NCI-H1048 (cell line): ENCODE data around the gene ACOXL.
"Not testable (repeated sequence)": the region's sequence is repeated elsewhere in the genome, so short reads cannot be mapped to it uniquely, and the experiment has no call there.

Experiments
- DNase-seq: peaks from one replicate; lab custom pipeline; 2025; lab: John Stamatoyannopoulos, UW

The ACOXL gene

DNA sequence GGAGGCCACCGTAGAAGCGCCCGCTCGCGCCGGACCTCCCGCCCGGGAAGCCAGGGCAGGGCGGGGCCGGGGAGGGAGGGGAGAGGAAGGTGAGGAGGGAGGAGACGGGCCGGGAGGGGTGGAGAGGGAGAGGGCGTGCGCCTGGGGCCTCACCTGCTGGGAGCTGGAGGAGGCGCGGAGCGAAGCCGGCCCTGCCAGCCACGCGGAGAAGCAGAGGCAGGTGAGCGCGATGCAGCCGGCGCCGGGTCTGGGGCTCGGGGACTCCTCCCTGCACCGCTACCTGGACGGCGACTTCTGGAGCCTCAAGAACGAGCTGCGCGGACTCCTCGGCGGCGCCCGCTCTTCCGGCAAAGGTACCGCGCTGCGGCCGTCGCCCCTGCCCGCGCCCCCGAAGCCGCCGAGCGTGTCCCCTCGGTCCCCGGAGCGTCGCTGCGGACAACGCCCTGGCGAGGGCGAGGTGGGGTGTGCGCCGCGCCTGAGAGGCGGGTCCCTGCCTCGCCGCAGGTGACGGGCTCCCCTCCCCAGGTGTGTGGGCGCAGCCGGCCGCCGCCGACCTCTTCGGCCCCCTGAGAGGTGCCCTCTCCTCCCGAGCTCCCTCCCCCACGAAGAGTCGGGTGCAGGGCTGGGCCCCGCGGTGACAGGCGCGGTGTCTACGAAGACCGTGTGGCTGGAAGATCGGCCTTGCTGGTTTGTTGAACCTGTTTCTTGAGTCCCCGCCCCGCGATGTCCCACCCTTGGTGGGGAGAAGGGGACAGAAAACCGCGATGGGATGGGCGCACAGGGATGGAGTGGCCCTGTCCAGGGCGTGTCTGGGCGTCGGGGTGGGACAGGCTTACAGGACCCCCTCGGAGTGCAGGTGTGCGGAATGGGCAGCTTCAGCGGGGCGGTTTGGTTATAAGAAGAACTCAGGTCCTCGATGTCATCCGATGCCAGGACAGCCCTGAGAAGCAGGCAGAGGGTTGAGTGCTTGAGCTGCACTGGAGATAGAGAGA is at the start of gene ACOXL:
Gene ACOXL, plus strand, starts transcription at position 152 of the 992 bp plus-strand sequence. CDS start 35,817 bp downstream, outside the sequence.
- no peak for DNase-seq

DNA sequence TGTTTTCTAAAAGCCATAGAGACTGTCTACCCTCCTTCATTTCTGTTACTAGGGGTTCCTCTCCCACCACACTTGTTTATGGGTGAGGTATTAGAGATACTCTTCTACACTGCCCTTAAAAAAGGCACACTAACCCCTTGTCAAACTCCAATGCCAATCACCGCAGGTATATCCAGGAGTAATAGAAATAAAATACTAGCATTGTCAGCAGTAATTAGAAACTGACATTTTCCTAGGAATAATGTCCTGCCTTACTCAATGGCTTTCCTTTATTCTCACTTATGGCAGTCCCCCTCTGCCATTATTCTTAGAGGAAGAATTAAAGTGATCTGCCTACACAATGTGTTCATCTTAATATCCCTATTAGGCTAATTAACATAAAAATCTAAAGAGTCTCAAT is 49.5 kb upstream of the ACOXL start:
- no peak for DNase-seq

DNA sequence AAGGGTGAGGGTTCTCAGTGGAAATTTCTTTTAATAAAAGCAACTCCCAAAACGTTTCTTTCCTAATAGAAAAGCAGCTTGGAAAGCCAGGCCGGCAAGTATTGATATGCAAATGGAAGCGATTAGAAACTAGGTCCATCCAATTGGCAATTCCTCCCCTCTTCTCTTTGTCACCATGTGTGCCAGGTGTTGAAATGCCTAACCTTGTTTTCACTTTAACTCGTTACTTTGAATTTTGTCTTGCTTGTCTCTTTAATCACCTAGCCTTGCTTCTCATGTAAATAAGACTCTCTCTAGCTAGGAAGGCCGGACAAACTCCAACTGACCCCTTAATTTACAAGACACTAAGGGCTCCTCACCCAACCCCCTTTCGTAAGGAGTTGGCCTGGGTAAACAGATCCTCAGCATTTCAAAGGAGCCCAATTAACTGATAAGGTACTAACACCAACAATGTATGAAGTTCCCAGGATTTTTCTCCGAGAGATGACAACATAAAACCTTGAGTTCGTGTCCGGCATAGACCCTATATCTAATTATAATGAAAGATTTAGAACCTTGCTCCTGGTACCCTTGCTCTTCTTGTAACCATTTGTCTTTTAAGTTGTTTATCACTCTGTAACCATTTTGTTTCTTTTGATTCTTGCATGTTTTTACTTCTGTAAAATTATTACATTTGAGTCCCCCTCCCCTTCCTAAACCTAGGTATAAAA is 44.4 kb upstream of the ACOXL start:
- not testable (repeated sequence) for DNase-seq

DNA sequence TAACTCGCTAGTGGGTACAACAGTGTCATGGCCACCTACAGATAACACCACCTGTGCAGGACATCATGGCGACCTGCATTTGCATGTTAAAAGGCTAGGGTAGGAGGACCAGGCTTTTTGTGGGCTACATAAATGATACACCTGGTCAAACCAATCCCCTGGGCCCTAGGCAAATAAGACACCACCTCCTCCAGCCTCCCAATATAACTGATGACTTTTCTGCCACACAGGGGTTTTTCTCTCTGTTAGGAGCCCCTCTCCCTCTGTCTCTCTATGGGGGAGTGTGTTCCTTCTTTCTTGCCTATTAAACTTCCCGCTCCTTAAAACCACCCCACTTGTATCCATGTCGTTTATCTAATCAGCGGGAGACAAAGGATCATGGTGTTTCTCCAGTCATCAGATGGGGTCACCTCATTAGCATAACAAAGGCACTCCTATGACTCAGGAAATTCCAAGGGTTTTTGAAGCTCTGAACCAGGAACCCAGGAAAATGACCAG is 43.7 kb upstream of the ACOXL start:
- DNase-seq = no peak

DNA sequence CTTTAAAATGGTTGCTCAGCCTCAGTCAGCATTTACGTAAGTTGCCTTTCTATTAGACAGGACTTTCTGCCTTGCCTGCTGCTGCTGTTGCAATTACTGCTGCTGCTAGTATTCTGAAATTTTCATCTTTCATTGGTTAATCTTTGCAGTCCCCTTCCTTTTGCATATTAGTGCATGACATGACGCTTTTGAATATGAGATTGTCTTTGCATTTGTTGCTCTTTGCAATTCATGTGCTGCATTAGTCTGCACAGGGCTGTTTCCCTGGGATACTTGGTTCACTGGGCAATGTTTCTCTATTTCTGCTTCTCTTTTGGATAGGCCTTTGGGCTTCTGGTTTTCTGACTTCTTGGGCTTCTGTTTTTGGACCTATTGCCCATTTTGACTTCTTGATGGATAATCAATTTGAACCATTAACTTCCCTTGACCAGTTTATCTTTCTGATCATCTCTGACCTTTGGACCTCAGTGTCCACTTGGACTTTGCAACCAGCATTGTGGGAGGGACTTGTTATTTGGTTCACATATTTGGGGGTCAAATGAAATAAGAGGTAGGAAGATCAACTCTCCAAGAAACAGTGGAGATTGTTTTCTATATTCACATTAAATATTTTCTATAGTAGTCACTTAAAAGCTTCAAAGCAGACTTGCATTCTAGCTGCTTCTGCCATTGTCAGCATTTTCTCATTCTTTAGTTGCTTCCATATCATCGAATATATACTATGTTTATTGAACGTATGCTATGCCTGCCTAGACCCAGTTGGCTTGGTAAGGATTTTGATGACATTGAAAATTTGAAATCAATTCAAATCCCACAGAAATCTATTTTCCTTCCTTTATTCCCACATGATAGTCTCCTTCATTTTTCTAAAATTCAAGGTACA is 42.0 kb upstream of the ACOXL start:
- no peak for DNase-seq

DNA sequence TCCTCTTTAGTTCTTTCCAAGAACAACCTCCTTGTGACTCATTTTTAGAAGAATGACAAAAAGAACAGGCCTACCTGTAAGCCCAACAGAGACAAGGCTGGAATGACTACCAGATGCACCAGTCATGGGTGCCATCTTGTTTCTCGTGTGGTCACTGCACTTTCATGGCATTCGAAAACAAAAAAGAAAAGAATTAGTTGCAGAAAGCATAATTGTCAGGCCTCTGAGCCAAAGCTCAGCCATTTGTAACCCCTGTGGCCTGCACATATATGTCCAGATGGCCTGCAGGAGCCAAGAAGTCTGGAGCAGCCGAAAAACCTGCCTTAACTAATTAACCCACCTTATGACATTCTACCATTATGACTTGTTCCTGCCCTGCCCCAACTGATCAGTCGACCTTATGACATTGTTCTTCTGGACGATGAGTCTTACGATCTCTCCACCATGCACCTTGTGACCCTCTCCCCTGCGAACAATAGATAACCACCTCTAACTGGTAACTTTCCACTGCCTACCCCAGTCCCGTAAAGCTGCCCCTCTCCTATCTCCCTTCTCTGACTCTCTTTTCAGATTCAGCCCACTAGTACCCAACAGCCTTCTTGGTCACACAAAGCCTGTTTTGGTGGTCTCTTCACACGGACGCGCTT is 40.6 kb upstream of the ACOXL start:
- DNase-seq = no peak

- DNase-seq = not testable (repeated sequence)
Measured at GRCh38 chr2:110695146-110695898, 37.1 kb upstream of the ACOXL start.

DNA sequence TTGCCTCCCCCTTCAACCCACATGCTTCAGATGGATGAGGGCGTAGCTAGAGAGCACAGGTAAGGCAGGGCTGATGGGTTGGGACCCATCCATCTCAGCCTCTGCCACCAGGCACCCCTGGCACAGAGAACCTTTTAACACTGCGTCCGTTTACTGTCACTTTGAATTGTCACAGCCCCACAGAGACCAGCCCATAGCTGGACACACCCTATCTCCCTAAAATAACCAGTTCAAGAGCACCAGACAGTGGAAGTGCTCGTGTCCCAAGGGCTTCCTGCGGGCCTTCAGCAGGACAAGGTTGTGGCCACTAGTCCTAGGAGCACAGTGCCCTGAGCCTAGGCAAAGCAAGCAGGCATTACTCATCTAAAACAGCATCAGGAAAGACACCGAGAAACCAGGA is 34.1 kb upstream of the ACOXL start:
- DNase-seq = not testable (repeated sequence)

- no peak for DNase-seq
Measured at GRCh38 chr2:110702514-110703380, 29.6 kb upstream of the ACOXL start.

- no peak for DNase-seq
Measured at GRCh38 chr2:110707386-110707965, 24.9 kb upstream of the ACOXL start.

DNA sequence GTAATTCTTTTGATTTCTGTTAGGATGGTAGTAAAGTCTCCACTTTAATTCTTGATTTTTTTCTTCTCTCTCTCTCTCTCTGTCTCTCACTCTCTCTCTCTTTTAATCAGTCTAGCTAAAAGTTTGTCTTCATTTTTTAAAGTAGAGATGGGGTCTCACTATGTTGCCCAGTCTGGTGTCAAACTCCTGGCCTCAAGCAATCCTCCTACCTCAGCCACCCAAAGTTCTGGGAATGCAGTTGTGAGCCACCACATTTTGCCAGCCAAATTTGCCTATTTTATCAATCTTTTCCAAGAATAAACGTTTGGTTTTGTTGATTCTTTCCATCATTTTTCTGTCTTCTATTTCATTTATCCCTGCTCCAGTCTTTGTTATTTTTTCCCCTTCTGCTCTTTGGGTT is 23.9 kb upstream of the ACOXL start:
- no peak for DNase-seq

DNA sequence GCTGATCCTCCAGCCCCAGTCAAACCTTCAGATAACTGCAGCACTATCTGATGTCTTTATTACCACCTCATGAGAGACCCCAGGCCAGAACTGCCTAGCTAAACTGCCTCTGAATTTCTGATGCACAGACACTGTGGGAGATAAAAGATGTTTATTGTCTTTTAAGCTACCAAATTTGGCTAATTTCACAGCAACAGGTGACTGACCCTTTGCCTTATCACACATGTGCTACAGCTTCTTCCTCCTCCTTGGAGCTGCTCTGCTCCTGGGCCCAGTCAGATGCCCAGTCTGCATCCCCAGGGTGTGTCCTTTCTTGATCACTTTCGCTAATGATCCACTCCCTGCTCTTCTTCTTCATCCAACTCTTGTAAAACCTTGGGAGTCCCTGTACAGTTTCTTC is 19.6 kb upstream of the ACOXL start:
- DNase-seq = no peak

DNA sequence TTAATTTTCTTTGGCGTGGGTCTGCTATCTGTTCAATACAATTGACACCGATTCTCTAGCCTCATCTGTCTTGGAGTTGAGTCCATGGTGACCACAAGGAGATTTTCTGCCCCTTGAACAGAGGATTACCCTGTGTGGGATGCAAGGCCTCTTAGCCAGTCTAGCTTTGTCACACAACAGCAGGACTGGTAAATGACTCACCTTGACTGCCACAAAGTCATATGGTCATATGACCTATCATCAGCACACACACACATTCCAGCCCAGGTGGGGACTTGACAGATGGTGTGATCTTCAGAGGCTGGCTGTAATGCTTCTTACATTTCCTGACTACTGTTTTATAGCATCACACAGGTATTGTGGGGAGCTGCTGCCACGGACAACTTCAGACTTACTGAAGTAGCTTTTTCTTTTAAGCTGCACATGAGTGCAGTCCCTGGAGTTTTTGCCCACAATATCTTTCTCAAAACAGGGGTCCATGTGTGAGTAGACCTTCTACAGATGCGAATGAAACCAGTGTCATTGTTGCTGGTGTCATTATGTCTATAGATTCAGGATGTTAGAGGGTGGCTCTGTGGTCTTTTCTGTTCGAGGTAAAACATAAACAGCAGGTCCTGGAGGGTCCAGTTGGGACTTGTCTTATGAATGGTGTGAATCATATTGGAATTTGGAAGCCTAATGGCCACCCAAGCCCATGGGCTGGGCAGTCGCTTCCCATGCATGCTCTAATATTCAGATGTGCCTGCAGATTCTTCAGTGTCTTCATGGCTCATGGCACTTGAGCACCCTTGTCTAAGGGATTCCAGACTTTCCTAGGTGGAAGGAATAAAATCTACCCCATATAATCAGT is 18.6 kb upstream of the ACOXL start:
- DNase-seq = no peak

- no peak for DNase-seq
Measured at GRCh38 chr2:110714452-110715224, 17.7 kb upstream of the ACOXL start.

DNA sequence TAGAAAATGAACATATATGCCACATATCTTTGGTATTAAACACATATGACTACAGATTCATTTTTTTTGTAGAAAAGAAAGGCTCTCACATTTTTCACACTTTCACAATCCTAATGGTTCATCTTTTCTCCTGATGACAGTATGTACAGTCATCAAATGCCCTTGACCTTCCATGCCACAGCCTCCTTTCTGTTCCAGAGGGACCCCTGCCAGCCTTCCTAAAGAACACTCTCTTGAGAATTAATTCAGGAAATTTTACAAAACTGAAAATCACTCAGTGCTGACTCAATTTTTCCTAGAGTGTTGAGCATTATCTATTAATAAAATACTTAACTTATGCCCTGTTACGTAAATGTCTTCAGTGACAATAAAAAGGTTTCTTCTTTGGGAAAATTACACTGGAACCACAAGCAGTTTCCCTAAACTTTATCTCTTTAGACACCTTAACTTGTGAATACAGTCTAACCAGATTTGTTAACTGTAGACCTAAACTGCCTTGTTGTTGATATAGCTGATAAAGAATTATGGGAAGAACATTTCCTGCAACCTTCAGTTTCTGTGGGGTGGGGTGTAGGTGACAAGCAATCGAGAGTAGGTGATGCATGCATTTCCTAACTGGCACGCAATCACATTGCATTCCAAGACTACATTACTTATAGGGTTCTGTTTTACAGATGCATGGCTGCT is 15.3 kb upstream of the ACOXL start:
- no peak for DNase-seq

DNA sequence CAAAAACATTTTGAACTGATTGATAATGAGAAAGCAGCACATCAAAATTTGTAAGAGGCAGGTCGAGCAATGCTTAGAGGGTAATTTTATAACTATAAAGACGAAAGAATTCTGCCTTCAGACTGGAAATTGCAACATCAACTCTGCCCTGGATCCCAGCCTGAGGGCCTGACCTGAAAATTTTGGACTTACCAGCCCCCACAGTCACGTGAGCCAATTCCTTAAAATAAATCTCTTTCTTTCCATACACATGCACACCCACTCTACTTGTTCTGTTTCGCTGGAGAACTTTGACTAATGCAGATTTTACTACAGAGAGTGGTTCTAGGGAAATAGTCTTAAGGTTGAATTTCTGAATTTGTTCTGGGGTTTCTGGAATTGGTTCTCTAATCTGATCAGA is 14.6 kb upstream of the ACOXL start:
- DNase-seq = no peak

- DNase-seq = no peak
Measured at GRCh38 chr2:110718382-110718781, 14.0 kb upstream of the ACOXL start.
